GM21423 (cell line): ENCODE measurements around the gene VARS2.
A peak's percentile ranks its signal among the peaks of the same experiment; 100 is the strongest.
"Not testable (repeated sequence)": the region's sequence is repeated elsewhere in the genome, so short reads cannot be mapped to it uniquely, and the experiment has no call there.

Experiments
- ATAC-seq: cut with Tn5 transposase; IDR thresholded peaks from one replicate; pipeline ENCODE4 v1.9.1; 2021; ENCODE audit warnings: mild to moderate bottlenecking, moderate library complexity; ENCODE audit not compliant: unreplicated experiment

VARS2 gene

DNA sequence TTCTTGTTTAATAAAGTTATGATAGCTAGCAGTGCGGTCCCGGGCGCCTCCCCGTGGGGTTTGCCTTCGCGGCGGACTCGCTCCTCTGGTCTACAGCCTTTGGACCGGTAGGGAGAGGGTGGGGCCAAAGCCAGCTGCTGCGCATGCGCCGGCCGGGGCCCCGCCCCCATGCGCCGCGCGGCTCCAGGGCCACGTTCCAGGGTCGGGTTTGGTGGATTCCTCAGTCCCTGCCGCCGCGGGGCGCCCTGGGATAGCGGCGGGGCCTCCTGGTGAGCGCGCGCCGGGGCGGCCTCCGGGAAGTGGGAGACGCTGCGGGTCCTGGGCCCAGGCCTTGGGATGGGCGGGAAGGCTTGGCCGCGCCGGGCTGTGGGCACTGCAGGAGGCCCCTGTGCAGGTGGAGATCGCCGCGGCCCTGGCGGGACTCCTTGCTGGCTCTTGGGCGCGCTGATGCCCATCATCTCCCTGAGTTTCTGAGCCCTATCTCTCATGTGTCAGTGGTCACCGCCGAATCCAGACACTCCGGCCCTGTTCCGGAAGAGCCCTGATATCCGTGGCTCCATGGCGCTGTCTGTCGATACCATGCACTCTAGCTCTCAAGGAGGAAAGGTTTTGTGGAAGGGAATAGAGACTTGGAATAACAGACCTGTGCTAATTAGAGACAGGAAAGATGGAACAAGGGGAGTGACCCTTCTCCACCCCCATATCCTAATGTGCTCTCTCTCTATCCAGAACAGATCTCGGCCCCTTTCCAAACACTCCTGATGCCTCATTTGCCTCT, at the start of gene VARS2:
Gene VARS2, plus strand, starts transcription at position 163 of the 778 bp plus-strand sequence. Its CDS starts 599 bp downstream, at position 762.
- ATAC-seq, result peak; percentile 88

DNA sequence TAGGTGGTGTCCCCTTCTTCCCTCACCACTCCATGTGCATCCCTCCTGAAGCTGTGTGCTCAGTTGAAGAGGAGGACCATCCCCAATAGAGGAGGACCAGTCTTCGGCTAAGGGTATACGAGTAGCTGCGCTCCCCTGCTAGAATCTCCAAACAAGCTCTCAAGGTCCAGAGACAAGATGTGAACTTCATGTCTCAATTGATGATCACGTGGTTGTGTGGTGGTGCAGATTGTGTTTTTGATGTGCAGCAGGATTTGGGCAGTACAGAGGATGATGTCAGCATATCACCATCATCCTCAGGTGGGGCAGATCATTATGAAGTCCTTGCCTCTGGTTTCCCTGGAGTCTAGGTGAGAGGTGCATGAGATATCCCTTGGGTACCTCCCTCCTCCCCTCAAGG, 49.7 kb upstream of the VARS2 start:
- ATAC-seq, result no peak

DNA sequence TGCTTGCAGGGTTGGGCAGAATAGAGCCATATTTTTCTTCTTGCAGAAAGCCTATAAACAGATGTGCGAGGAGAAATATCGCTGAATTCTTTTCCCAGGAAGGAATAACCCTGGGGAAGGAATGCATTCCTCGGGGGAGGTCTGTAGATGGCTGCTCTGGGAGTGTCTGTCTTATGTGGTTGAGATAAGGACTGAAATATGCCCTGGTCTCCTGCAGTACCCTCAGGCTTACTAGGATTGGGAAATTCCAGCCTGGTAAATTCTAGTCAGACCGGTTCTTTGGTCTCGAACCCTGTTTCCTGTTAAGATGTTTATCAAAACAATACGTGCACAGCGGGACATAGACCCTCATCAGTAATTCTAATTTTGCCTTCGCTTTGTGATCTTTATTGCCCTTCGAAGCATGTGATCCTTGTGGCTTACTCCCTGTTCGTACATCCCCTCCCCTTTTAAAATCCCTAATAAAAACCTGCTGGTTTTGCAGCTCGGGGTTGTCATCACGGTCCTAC, 44.7 kb upstream of the VARS2 start:
- ATAC-seq, result not testable (repeated sequence)

DNA sequence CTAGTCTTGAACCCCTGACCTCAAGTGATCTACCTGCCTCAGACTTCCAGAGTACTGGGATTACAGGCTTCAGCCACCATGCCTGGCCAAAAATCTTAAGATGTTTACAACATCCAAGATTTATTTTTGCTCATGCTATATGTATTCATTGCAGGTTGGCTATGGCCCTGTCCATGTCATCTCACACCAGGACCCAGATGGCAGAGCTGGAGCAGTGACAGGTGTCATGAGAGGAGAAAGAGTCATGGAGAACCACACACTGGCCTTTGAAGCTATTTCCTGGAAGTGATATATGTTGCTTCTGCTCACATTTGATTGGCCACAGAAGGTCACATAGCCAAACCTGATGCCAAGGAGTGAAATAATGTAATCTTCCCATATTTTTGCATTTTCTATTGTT, 43.5 kb upstream of the VARS2 start:
- ATAC-seq, result no peak

DNA sequence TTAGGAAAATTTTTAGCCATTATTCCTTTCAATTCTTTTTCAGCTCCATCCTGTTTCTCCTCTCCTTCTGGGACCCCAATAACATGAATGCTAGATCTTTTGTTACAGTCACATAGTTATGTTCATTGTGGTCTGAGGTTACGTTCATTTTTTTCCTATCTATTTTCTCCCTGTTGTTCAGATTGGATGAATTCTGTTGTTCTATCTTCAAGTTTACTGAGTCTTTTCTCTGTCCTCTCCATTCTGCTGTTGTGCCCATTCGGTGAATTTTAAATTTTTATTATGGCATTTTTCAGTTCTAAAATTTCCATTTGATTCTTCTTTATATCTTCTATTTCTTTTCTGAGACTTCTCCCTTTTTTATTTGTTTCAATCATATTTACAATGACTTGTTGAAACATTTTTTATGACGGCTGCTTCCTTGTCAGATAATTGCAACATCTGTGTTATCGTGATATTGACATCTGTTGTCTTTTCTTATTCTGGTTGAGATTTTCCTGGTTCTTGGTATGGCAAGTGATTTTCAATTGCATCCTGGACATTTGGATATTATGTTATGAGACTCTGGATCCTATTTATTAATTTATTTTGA, 42.4 kb upstream of the VARS2 start:
- no peak for ATAC-seq

DNA sequence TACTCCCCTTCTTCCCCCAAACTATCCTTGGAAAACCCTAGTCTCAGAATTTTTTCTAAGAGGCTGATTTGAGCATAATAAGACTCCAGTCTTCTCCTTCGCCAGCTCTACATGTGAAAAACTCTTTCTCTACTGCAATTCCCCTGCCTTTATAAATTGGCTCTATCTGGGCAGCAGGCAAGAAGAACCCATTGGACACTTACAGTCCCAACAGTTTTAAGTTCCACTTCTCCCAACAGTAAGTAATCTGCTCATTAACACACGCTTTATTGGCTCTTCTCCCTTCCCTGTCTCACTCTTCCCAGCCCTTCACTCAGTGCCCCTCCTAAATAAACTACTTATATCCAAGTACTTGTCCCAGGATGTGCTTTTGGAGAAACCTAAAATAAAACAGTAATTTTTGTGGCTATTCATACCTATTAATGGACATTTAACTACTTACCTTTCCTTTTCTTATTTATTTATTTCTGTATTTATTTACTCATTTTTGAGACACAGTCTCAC, 40.8 kb upstream of the VARS2 start:
- no peak for ATAC-seq

DNA sequence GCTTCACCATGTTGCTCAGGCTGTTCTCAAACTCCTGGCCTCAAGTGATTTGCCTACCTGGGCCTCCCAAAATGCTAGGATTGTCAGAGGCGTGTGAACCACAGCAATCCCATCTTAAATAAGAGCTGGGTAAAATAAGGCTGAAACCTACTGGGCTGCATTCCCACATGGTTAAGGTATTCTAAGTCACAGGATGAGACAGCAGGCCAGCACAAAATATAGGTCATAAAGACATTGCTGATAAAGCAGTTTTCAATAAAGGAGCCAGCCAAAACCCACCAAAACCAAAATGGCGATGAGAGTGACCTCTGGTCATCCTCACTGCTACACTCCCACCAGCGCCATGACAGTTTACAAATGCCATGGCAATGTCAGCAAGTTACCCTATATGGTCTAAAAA, 40.2 kb upstream of the VARS2 start:
- ATAC-seq, result not testable (repeated sequence)

DNA sequence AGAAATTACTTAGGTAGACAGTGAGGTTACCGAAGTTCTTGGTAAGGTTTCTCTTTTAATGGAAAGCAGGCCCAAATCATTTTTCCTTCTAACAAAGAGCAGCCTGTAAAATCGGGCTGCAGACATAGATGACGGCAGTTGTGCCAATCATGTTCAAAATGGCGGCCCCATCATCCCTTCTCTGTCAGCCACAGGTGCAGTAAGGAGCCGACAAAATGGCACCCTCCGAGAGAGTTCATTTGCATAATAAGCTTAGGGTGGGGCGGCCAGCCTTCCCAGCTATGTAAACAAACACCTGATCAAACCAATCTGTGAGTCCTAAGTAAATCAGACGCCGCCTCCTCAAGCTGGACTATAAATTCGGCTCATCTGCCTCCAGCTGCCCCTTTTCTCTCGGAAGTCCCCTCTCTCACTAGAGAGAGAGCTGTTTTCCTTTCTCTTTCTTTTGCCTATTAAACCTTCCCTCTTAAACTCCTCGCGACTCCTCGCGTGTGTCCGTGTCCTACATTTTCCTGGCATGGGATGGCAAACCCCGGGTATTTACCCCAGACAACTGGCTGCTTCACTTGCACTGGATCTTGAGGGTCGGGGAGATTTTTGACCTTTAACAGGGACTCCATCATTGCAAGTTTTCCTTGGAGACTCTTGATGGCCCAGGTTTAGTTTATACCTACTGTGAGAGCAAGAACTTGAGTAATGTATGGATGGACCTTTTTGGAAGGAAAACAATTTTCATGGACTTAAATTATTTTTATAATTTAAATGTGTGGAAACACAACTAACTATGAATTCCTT, 38.6 kb upstream of the VARS2 start:
- ATAC-seq, result no peak

DNA sequence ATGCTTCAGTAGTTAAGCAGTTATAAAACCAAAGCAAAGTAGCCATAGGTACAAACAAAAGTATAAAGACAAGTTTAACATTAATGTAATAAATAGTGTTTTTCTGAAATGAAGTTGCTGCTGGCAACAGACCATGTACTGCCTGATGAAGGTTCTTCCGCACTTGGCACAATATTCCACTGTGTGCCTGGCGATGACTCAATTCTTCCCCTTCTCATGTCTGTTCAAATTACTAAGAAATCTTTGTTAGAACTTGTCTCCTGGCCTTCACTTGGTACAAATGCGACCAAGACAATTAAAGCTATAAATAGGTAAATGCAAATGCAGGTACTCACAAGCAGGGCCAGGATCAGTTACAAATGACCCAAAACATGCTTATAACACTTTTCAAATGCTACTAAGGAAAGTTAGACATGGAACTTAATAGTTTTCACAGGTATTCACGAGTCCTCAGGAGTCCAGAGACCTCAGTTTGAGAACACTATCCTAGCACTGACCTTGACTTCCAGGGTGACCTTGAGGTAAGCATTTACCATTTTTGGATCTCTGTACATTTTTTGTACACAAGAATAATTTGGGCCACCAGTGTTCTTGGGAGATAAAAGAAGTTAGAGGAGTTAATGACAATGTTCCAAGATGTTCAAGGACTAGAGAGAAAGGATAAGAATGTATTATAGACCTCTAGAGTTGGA, 37.9 kb upstream of the VARS2 start:
- no peak for ATAC-seq

DNA sequence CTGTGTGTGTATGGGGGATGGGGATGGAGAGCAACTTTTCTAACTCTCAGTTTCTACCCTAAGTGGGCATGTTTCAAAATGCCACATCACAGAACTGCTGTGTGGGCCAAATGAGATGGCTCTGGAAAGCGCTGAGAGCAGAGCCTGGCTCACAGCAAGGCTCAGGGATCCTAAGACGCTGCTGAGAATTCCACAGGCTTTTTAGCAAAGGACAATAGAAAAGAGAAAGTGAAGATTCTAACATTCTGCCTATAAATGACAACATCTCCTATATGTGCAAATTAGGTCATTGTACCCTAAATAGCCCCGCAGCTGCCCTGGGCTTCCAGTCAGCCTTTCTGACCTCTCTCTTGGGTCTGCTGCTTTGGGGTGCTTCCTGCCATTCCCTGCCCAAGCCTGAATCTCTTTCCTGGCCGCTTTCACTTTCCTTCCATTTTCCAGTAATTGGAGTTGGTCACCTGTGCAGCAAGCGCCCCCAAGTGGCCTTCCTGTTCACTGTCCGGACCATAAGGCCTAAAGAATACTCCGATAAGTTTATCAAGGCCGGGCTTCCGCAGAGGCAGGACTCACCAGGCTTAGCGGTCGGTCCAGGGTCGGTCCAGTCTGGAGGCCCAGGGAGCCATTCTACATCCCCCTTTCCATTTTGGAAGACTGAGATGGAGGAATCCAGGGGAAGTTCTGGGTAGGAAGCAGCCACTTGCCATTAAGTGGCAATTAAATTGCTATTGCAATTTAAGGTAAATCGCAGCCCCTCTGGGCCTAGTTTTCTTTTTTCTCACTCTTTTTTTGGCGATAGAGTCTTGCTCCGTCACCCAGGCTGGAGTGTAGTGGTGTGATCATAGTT, 36.4 kb upstream of the VARS2 start:
- no peak for ATAC-seq

DNA sequence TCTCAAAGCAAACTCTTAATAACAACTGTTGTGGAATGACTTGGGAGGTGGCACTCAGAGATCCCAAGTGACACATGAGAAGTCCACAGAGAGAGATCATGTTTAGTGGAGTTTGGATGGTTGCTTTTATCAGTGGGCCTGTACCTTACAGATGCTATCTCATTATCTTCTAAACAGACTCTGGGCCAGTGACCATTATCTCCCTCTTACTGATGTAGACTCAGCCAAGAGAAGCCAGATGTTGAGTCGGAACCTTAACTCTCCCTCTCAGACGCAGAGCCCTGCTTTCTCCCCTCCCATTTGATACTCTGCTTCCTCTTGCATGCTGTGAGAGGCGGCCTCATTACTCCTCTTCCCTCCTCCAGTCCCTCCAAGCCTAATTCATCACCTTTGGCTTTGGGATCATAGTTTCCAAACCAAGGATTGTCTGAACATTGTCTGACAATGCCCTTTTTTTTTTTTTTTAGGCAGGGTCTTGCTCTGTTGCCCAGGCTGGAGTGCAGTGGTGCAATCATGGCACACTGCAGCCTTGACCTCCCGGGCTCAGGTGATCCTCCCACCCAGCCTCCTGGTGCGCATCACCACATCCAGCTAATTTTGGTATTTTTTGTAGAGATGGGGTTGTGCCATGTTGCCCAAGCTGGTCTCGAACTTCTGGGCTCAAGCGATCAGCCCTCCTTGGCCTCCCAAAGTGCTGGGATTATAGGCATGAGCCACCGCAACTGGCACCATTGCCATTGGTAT, 34.2 kb upstream of the VARS2 start:
- ATAC-seq, result no peak

DNA sequence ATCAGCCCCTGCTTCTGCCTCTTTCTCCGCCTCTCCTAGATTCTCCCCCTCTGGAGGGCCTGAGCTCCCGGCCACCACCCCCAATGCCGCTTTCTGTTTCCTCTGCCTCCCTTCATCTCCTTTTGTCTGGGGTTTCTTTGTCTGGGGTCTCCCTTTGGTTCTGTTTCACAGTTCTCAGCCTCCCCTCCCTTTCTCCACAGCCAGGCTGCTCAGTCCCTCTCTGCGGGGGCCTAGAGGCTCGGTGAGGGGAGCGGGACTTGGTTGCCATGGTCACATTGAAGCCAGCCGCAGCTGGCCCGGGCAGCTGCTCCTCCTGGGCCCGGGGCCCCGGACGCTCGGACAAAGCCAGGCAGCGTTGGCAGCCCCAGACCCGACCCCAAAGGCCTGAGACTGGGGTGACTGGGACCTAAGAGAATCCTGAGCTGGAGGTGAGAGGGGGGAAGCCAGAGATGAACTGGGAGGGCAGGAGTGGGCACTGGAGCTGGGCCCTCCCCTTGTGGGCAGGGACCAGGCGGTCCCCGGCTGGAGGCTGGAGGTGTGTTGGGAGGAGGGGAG, 33.3 kb upstream of the VARS2 start:
- no peak for ATAC-seq

DNA sequence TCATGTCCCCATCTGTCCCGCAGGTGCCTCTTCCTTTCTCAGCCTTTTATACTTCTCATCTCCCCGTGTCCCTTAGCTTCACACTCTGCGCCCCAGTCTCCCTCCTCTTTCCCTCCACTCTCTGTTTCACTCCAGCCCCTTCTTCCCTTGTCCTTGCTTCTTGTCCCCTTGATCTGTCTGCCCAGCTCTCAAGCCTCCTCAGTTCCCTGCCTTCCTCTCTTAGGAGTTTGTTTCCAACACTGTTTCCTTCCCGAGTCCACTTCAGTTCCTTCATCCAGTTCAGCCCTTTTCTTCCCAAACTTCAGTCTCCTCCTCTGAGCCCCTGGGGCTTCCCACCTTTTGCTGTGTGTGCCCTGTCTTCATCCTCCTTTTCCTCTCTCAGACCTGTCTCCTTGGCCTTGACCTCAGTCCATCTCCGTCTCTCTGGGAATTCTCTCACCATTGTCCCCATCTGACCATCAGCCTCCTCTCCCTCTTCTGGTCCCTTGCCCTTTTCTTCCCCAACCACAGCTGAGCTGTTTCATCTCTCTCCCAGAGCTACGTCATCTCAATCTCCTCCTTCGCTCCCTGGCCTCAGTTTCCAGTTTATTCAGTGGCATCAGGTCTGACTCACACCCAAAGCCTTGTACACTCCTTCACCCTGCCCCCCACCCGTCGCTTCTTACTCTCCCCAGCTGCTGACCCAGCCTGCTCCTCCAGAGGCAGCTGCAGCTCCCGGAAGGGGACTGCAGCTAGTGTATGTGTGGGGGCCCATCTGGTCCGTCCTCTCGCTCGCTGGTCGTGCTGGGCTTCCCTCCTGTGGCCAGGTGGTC, 32.4 kb upstream of the VARS2 start:
- no peak for ATAC-seq

DNA sequence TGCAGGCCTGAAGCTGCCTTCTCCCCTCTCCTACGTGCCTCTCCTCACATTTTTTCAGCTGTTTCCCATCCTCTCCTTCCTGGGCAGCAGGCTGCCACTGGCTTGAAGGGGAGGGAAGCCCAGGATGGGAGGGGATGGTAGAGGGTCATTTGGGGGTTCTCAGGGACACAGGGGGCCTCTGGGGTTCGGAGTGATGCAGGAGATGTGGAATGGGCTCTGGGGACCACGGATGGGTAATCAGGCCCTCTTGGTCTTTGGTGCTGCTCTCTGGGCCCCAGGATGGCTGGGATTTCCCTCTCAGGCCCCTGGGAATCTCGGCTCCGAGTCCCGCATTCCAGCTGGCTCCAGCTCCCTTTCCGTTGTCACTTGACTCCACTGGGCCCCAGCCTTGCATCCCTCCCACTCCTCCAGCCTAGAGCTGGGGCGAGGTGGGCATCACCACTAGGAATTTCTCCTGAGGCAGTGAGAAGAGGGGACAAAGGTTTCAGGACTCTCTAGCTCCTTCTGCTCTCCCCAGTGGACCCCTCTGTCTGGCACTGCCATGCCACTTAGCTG, 31.8 kb upstream of the VARS2 start:
- ATAC-seq, result no peak

DNA sequence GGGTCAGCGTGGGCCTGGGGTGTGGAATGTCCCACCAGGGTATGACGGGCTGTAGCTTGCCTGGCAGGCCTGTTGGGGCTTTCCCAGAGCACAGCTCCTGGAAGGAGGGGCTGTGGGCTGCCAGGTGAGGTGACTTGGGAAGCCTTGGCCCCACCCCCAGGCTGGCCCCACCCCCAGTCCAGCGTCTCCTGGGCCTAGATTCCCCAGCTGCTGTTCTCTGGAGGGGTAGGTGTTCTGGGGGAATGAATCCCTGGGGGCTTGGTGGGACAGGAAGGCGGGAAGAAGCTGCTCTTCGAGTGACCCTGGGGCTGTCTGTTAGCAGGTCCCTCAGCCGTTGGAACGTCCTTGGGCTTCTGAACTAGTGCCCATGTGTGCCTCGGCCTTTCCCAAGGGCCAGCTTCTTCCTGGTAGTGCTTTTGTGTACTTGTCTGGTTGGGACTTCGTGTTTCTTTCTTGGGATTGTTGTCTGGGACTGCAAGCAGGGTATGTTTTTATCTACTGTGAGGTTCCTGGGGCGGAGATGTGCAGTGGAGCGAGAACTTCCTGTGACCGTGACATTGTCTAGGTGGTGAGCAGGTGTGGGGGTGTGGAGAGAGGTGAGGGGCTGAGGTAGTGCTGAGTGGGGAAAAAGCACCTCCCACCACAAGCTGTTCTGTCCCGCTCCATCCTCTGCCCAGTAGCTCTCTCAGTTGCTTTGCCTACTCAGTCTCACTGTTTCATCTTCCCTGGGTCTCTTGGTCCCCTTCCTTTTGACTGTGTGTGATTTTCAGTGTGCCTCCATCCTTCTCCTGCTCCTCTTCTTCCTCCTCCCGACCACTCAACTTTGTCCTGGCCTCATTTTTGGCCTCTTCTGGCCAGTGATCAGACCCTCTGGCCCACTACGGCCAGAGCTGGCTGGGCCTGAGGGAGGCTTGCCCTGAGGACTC, 31.0 kb upstream of the VARS2 start:
- no peak for ATAC-seq

DNA sequence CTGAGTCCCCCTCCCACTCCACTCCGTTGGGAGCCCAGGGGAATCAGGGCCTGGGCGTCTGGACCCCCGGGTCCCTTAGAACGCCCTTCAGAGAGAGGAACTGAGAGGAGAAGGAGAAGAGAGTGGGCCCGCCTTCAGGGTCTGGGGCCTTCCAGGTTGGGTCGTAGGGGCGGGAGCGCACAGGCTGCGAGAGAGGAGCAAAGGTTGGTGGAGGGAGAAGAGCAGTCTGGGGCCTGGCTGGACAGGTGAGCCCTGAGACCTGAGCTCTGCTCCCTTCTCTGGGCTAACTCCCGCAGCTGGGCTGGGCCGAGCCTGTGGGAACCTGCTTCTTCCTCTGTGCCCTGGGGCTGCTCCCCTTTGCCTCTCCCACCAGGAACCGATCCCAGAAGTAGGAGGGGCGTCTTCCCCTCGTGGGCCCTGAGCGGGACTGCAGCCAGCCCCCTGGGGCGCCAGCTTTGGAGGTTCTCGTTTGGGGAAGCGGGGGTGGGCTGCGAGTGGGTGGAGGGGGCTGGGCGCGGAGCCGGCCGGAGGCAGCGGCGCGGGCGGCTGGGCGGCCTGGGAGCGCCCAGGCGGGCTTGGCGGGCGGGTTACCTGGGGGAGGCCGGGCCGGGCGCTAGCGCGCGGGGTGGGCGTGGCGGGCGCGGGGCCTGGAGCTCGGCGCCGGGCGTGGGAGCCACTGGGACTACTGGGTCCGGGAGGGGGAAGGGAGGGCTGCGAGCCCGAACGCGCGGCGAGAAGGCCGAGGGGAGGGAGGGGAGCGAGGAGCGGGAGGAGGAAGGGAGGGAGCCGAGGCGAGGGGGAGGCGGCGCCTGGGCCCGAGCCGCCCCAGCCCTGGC, 30.1 kb upstream of the VARS2 start, which contains the start of gene DDR1:
Gene DDR1, plus strand, starts transcription at position 835 of the 836 bp plus-strand sequence. CDS start 4,211 bp downstream, outside the sequence.
- peak; percentile 32 for ATAC-seq
